ENCODE data around the gene COL15A1. TPM values are rescaled to one million over a fixed set of nuclear protein-coding genes. Genes with fewer than 3 reads are reported as not detected.
A peak's percentile ranks its signal among the peaks of the same experiment; 100 is the strongest.

The COL15A1 gene
- total and polyA plus RNA-seq, 2 of the 8 experiments (the other 6 are each of a cell fraction or from before 2014, with no cell fraction given): 0.12 to 0.15 TPM

DNA sequence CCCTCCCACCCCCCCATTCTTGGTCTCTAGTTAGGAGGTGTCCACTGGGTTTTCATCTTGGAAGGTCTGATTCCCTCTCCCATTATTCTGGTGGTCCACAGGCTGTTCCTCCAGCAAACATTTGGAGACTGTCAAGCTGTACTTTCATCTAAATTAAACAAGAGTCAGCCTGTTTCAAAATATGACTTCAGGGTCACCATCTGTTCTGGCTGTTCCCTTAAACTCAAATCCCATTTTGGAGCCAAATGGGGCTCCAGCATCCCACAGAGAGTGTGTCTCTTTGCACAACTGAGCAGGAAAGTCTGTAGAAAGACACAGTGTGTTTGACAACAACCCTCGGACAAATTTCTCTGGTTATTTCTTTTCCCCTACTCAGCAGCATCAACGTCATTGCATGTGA lies 20.5 kb downstream of the COL15A1 start:
- H2AFZ ChIP-seq (ENCODE audit: low read length): no peak overlapping the region
- H3K4me3 ChIP-seq (ENCODE audit: extremely low read depth in 1 of 4, insufficient read depth in 2 of 4, low read depth in 3 of 4, low read length in 4 of 4): no peak overlapping the region
- H3K27me3 ChIP-seq (replicated peaks in 1 of 4; ENCODE audit: control insufficient read depth in 3 of 4, extremely low read depth in 1 of 4, insufficient read depth in 3 of 4, low read length in 3 of 4): no peaks in the 10 kb centered on the region
- H2AK5ac ChIP-seq (ENCODE audit: low read depth, low read length): 0 out of 2 replicates have a peak overlapping the region, but pooled peaks have one; percentile 17
- no peak overlapping the region for H2BK15ac ChIP-seq (ENCODE audit: low read length)
- POLR2A ChIA-PET (ENCODE audit: partially characterized antibody): interaction anchor here (1.6 kb wide), 1 partner anchor 10 kb away, joined by 3 read pairs; no protein-coding TSS in a partner anchor
- 90% methylated on average over 2 of the region's 2 CpGs; no CpG with 5 or more reads in 1 of the 2 experiments for WGBS, 2 experiments (ENCODE audit: extremely low coverage in 1 of 2, insufficient coverage in 1 of 2, insufficient read length in 1 of 2, insufficient replicate concordance in 2 of 2, low coverage in 1 of 2, low lambda C conversion rate in 2 of 2, missing lambda C conversion rate in 1 of 2)
- no peak overlapping the region for H3K56ac ChIP-seq (replicated peaks; ENCODE audit: insufficient read length, low read depth, low read length)
- H3K9ac ChIP-seq (replicated peaks in 1 of 4; ENCODE audit: extremely low read depth in 1 of 4, low read depth in 3 of 4, low read length in 3 of 4): no peak overlapping the region
- H3K23me2 ChIP-seq (ENCODE audit: low read depth, low read length): no peaks in the 10 kb centered on the region
- H3K27ac ChIP-seq (ENCODE audit: low read depth, low read length): no peak overlapping the region
- H3K18ac ChIP-seq (ENCODE audit: extremely low read depth, low read length): no peak overlapping the region
- H4K20me1 ChIP-seq (replicated peaks in 1 of 2; ENCODE audit: control insufficient read depth in 1 of 2, insufficient read depth in 2 of 2, low read length in 2 of 2): no peaks in the 10 kb centered on the region
- no peak overlapping the region for H2BK120ac ChIP-seq (replicated peaks; ENCODE audit: low read depth, low read length)
- CTCF ChIA-PET (ENCODE audit: partially characterized antibody): interaction anchor here (0.8 to 3.8 kb wide), 9 partner anchors 10 to 177 kb away, joined by 3 to 23 read pairs (median 5); no protein-coding TSS in a partner anchor
- H3K79me2 ChIP-seq (ENCODE audit: control insufficient read depth in 1 of 2, insufficient read depth in 2 of 2, low read length in 2 of 2): no peaks in the 10 kb centered on the region
- no peak overlapping the region for H3K14ac ChIP-seq (ENCODE audit: insufficient read length)
- no peak for TF ChIP-seq RFX5 (IDR thresholded peaks at IDR 0.05; ENCODE audit: borderline replicate concordance, low read depth, low read length)
- no peak for TF ChIP-seq HDAC2 (IDR thresholded peaks at IDR 0.05; ENCODE audit: borderline replicate concordance in 1 of 2, low read depth in 2 of 2, low read length in 2 of 2)
- no peak for TF ChIP-seq CREB1 (IDR thresholded peaks at IDR 0.05)
- TF ChIP-seq TAF7 (optimal IDR thresholded peaks at IDR 0.05; ENCODE audit: borderline replicate concordance, low read depth, low read length): no peak
- TF ChIP-seq CEBPB (IDR thresholded peaks at IDR 0.05; ENCODE audit: low read depth, low read length): no peak
- no peak for TF ChIP-seq NRF1 (IDR thresholded peaks at IDR 0.05; ENCODE audit: low read depth, low read length)
- TF ChIP-seq, protein P1, sequence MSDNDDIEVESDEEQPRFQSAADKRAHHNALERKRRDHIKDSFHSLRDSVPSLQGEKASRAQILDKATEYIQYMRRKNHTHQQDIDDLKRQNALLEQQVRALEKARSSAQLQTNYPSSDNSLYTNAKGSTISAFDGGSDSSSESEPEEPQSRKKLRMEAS (IDR thresholded peaks at IDR 0.05): no peak
- TF ChIP-seq BCL11A (IDR thresholded peaks at IDR 0.05; ENCODE audit: low read depth in 2 of 2, low read length in 2 of 2): no peak
- no peak for TF ChIP-seq KDM1A (IDR thresholded peaks at IDR 0.05; ENCODE audit: borderline replicate concordance, low read length)
- no peak overlapping the region for H4K8ac ChIP-seq (ENCODE audit: extremely low read depth, insufficient read depth, low read length)
- FAIRE-seq (no peak), DNase-seq (ENCODE audit: low read depth in 1 of 2, low spot score in 2 of 2) (no peak)
- H2BK5ac ChIP-seq (ENCODE audit: low read depth, low read length): 0 out of 2 replicates have a peak overlapping the region, but pooled peaks have one; percentile 13
- H4K5ac ChIP-seq (ENCODE audit: insufficient read length, low read depth, low read length): no peak overlapping the region
- H3K4me2 ChIP-seq (ENCODE audit: insufficient read depth in 1 of 2, low read depth in 2 of 2, low read length in 2 of 2): no peak overlapping the region
- no peak overlapping the region for H3K23ac ChIP-seq (ENCODE audit: insufficient read length)
- H2BK12ac ChIP-seq (ENCODE audit: low read depth, low read length): no peak overlapping the region
- no peak overlapping the region for H3K4ac ChIP-seq (replicated peaks; ENCODE audit: insufficient read length, low read depth, low read length)
- no peak overlapping the region for H4K91ac ChIP-seq (replicated peaks; ENCODE audit: insufficient read length, low read length)
- H3K4me1 ChIP-seq (replicated peaks in 1 of 4; ENCODE audit: control insufficient read depth in 3 of 4, insufficient read depth in 4 of 4, low read length in 3 of 4): peaks cover 2 to 10% (median 6%) of the 10 kb centered on the region in 4 experiments; a peak in 6 of 7 replicates
- H2BK20ac ChIP-seq (ENCODE audit: low read length): no peak overlapping the region
- no peaks in the 10 kb centered on the region for H3K79me1 ChIP-seq (ENCODE audit: low read depth, low read length)
- no peaks in the 10 kb centered on the region for H3K36me3 ChIP-seq (ENCODE audit: control insufficient read depth in 2 of 4, insufficient read depth in 4 of 4, low read length in 3 of 4)
- no peaks in the 10 kb centered on the region for H3K9me3 ChIP-seq (ENCODE audit: insufficient read depth in 2 of 2, low read depth in 1 of 2, low read length in 1 of 2)

Data from H1 (cell line).